ENCODE data around the gene ARGFX. TPM values are rescaled to one million over a fixed set of nuclear protein-coding genes. Genes with fewer than 3 reads are reported as not detected.

Gene ARGFX
- total and polyA plus RNA-seq, 2 of the 8 experiments (the other 6 are each of a cell fraction or from before 2014, with no cell fraction given): not detected

DNA sequence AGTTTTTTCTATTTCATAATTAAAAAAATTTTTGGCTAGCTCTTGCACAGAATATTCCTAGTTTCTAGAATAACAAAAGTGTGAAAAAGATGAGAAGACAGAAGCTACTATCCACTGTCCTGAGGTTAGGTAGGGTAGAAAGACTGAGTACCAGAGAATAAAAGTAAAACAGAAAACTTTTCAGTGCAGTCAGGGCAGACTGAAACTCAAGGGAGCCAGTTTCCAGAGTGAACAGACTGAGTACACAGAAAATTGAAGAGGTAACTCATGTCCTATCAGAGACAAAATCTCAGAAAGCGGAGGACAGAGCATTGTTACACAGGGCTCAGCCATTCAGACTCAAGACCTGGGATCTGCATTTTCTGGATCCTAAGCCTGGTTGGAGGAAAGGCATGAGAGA, 16.7 kb downstream of the ARGFX start:
- H2BK12ac ChIP-seq (ENCODE audit: low read depth, low read length): no peak overlapping the region
- 88% methylated on average over 1 of the region's 1 CpG; no CpG with 5 or more reads in 1 of the 2 experiments for WGBS, 2 experiments (ENCODE audit: extremely low coverage in 1 of 2, insufficient coverage in 1 of 2, insufficient read length in 1 of 2, insufficient replicate concordance in 2 of 2, low coverage in 1 of 2, low lambda C conversion rate in 2 of 2, missing lambda C conversion rate in 1 of 2)
- POLR2A ChIA-PET (ENCODE audit: partially characterized antibody): interaction anchor here (1.6 to 2.5 kb wide), 2 partner anchors 9 to 39 kb away, joined by 5 to 7 read pairs; partner anchors contain the start of genes FBXO40 and POLQ
- TF ChIP-seq CEBPB (IDR thresholded peaks at IDR 0.05; ENCODE audit: low read depth, low read length): no peak
- no peak for TF ChIP-seq HDAC6 (IDR thresholded peaks at IDR 0.05; ENCODE audit: low read depth, low read length)
- TF ChIP-seq, protein P1, sequence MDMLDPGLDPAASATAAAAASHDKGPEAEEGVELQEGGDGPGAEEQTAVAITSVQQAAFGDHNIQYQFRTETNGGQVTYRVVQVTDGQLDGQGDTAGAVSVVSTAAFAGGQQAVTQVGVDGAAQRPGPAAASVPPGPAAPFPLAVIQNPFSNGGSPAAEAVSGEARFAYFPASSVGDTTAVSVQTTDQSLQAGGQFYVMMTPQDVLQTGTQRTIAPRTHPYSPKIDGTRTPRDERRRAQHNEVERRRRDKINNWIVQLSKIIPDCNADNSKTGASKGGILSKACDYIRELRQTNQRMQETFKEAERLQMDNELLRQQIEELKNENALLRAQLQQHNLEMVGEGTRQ (IDR thresholded peaks at IDR 0.05; ENCODE audit: low read length): no peak
- TF ChIP-seq NANOG (IDR thresholded peaks at IDR 0.05; ENCODE audit: insufficient read depth, low read depth, low read length, poor library complexity, severe bottlenecking): no peak

More for the DNA sequence above, 16.7 kb downstream of the ARGFX start:
- no peak overlapping the region for H3K56ac ChIP-seq (replicated peaks; ENCODE audit: insufficient read length, low read depth, low read length)
- no peak overlapping the region for H3K4ac ChIP-seq (replicated peaks; ENCODE audit: insufficient read length, low read depth, low read length)
- H3K4me2 ChIP-seq (ENCODE audit: insufficient read depth in 1 of 2, low read depth in 2 of 2, low read length in 2 of 2): no peak overlapping the region
- H3K27ac ChIP-seq (ENCODE audit: low read depth, low read length): no peak overlapping the region
- no peaks in the 10 kb centered on the region for H4K20me1 ChIP-seq (replicated peaks in 1 of 2; ENCODE audit: control insufficient read depth in 1 of 2, insufficient read depth in 2 of 2, low read length in 2 of 2)
- H3K18ac ChIP-seq (ENCODE audit: extremely low read depth, low read length): no peak overlapping the region
- no peak overlapping the region for H2BK120ac ChIP-seq (replicated peaks; ENCODE audit: low read depth, low read length)
- FAIRE-seq (no peak), DNase-seq (ENCODE audit: low read depth in 1 of 2, low spot score in 2 of 2) (no peak)
- H3K36me3 ChIP-seq (ENCODE audit: control insufficient read depth in 2 of 4, insufficient read depth in 4 of 4, low read length in 3 of 4): no peaks in the 10 kb centered on the region
- no peak overlapping the region for H4K91ac ChIP-seq (replicated peaks; ENCODE audit: insufficient read length, low read length)
- no peak overlapping the region for H3K4me3 ChIP-seq (ENCODE audit: extremely low read depth in 1 of 4, insufficient read depth in 2 of 4, low read depth in 3 of 4, low read length in 4 of 4)
- CTCF ChIA-PET (ENCODE audit: partially characterized antibody): interaction anchor here (1.2 kb wide), 1 partner anchor 31 kb away, joined by 3 read pairs; no protein-coding TSS in a partner anchor
- H3K79me2 ChIP-seq (ENCODE audit: control insufficient read depth in 1 of 2, insufficient read depth in 2 of 2, low read length in 2 of 2): no peaks in the 10 kb centered on the region
- H3K4me1 ChIP-seq (replicated peaks in 1 of 4; ENCODE audit: control insufficient read depth in 3 of 4, insufficient read depth in 4 of 4, low read length in 3 of 4): no peaks in the 10 kb centered on the region
- H3K79me1 ChIP-seq (ENCODE audit: low read depth, low read length): no peaks in the 10 kb centered on the region
- H3K23me2 ChIP-seq (ENCODE audit: low read depth, low read length): no peaks in the 10 kb centered on the region
- H3K9ac ChIP-seq (replicated peaks in 1 of 4; ENCODE audit: extremely low read depth in 1 of 4, low read depth in 3 of 4, low read length in 3 of 4): no peak overlapping the region
- no peak overlapping the region for H3K23ac ChIP-seq (ENCODE audit: insufficient read length)
- no peak overlapping the region for H4K8ac ChIP-seq (ENCODE audit: extremely low read depth, insufficient read depth, low read length)
- H3K9me3 ChIP-seq (ENCODE audit: insufficient read depth in 2 of 2, low read depth in 1 of 2, low read length in 1 of 2): no peaks in the 10 kb centered on the region
- H2BK5ac ChIP-seq (ENCODE audit: low read depth, low read length): no peak overlapping the region
- H2BK15ac ChIP-seq (ENCODE audit: low read length): no peak overlapping the region
- peak overlapping the region; percentile 23; the same call in 1 of the 2 replicates for H2AFZ ChIP-seq (ENCODE audit: low read length)
- H4K5ac ChIP-seq (ENCODE audit: insufficient read length, low read depth, low read length): no peak overlapping the region
- no peak overlapping the region for H3K14ac ChIP-seq (ENCODE audit: insufficient read length)
- H3K27me3 ChIP-seq (replicated peaks in 1 of 4; ENCODE audit: control insufficient read depth in 3 of 4, extremely low read depth in 1 of 4, insufficient read depth in 3 of 4, low read length in 3 of 4): no peaks in the 10 kb centered on the region
- H2BK20ac ChIP-seq (ENCODE audit: low read length): no peak overlapping the region
- H2AK5ac ChIP-seq (ENCODE audit: low read depth, low read length): no peak overlapping the region

Measured in H1 (cell line).